C4-2B (cell line): ENCODE measurements around the gene SPOCK3.

Source experiments
- CTCF ChIP-seq: fragments of 450-650 bp; conservative IDR thresholded peaks from 2 replicates; pipeline ENCODE4 v1.5.1; 2017; ENCODE audit warnings: mild to moderate bottlenecking
- ZFX ChIP-seq: fragments of 450-650 bp; IDR thresholded peaks from 2 replicates; pipeline ENCODE4 v1.6.1; 2017

GRCh38 chr4:166823126-166823525 is 411.2 kb downstream of the SPOCK3 start:
- TF ChIP-seq CTCF: no peak
- TF ChIP-seq ZFX: no peak
